GM23338 (cell line): ENCODE results near the gene ORAI3. TPM values are rescaled to one million over a fixed set of nuclear protein-coding genes. Genes with fewer than 3 reads are reported as not detected.

Source experiments
- ATAC-seq: fragments of 200-7000 bp; cut with Tn5 transposase; 3 replicates; pipeline ENCODE4 v1.9.1; 2020
- DNase-seq: peaks from one replicate; pipeline ENCODE4 v3.0.0-alpha.2; 2015; ENCODE audit warnings: low spot score
- H2AFZ ChIP-seq: fragments of 200-600 bp; sonication (generic); 2 replicates; pipeline ENCODE4 v1.8.0; 2016; ENCODE audit warnings: antibody characterized with exemption, mild to moderate bottlenecking, moderate library complexity
- H3F3A ChIP-seq: fragments of 200-600 bp; sonication (generic); replicated peaks from 2 replicates; pipeline ENCODE4 v1.8.0; 2017; ENCODE audit warnings: antibody characterized with exemption, mixed run types, low read depth
- H3K27ac ChIP-seq: fragments of 200-600 bp; sonication (generic); 2 replicates; pipeline ENCODE4 v1.6.1; 2016; ENCODE audit warnings: low read depth
- H3K27me3 ChIP-seq: fragments of 200-600 bp; sonication (generic); 2 replicates; pipeline ENCODE4 v1.8.0; 2016; ENCODE audit warnings: mild to moderate bottlenecking, mixed run types, moderate library complexity; ENCODE audit not compliant: insufficient read depth
- H3K36me3 ChIP-seq: fragments of 200-600 bp; sonication (generic); 2 replicates; pipeline ENCODE4 v1.8.0; 2016; ENCODE audit warnings: mild to moderate bottlenecking; ENCODE audit not compliant: insufficient read depth
- H3K4me1 ChIP-seq: fragments of 200-600 bp; sonication (generic); 2 replicates; pipeline ENCODE4 v1.8.0; 2016; ENCODE audit warnings: mild to moderate bottlenecking, moderate library complexity; ENCODE audit not compliant: insufficient read depth
- H3K4me2 ChIP-seq: fragments of 200-600 bp; sonication (generic); 2 replicates; pipeline ENCODE4 v1.7.1; 2017; ENCODE audit warnings: mixed run types
- H3K4me3 ChIP-seq: fragments of 200-600 bp; sonication (generic); 2 replicates; pipeline ENCODE4 v1.6.1; 2016; ENCODE audit warnings: mixed run types
- H3K79me2 ChIP-seq: fragments of 200-600 bp; sonication (generic); replicated peaks from 2 replicates; pipeline ENCODE4 v1.8.0; 2017; ENCODE audit warnings: mild to moderate bottlenecking; ENCODE audit not compliant: insufficient read depth
- H3K9me2 ChIP-seq: fragments of 200-600 bp; sonication (generic); 2 replicates; pipeline ENCODE4 v1.8.0; 2017; ENCODE audit not compliant: insufficient read depth
- H4K20me1 ChIP-seq: fragments of 200-600 bp; sonication (generic); replicated peaks from 2 replicates; pipeline ENCODE4 v1.8.0; 2017; ENCODE audit warnings: mild to moderate bottlenecking; ENCODE audit not compliant: insufficient read depth
- H3K27ac Mint-ChIP-seq: 2 replicates; pipeline ENCODE4 v1.8.0; 2020; ENCODE audit warnings: inconsistent platforms, mild to moderate bottlenecking, moderate library complexity, mixed read lengths
- H3K27me3 Mint-ChIP-seq: 3 replicates; pipeline ENCODE4 v1.8.0; 2022; ENCODE audit warnings: low read depth, mild to moderate bottlenecking, moderate library complexity, mixed read lengths, inconsistent platforms; ENCODE audit not compliant: insufficient read depth, poor library complexity
- H3K36me3 Mint-ChIP-seq: 3 replicates; pipeline ENCODE4 v1.8.0; 2021; ENCODE audit warnings: low read depth, mild to moderate bottlenecking, inconsistent platforms, moderate library complexity, mixed read lengths
- H3K4me1 Mint-ChIP-seq: 3 replicates; pipeline ENCODE4 v1.8.0; 2020; ENCODE audit warnings: mild to moderate bottlenecking, inconsistent platforms, mixed read lengths
- H3K4me3 Mint-ChIP-seq: 3 replicates; pipeline ENCODE4 v1.8.0; 2021; ENCODE audit warnings: moderate library complexity, mild to moderate bottlenecking, inconsistent platforms, mixed read lengths
- H3K9me3 Mint-ChIP-seq: 3 replicates; pipeline ENCODE4 v1.8.0; 2020; ENCODE audit warnings: moderate library complexity, mild to moderate bottlenecking, inconsistent platforms, mixed read lengths
- CREB1 ChIP-seq: fragments of 250-450 bp; sonication (Bioruptor Pico); IDR thresholded peaks from 2 replicates; pipeline ENCODE4 v1.5.0; 2020; ENCODE audit warnings: low read depth, mild to moderate bottlenecking, moderate library complexity
- CTCF ChIP-seq, 2 experiments: fragments of 200-600 bp in 1 of 2; sonication (generic) in 1 of 2; conservative IDR thresholded peaks; 2 replicates each; pipeline versions ENCODE4 v1.5.1 to v1.6.1; 2016 to 2017; ENCODE audit warnings: antibody characterized with exemption in 2 of 2, low read depth in 2 of 2, mild to moderate bottlenecking in 2 of 2, moderate library complexity in 1 of 2
- EZH2 ChIP-seq: fragments of 200-600 bp; sonication (generic); IDR thresholded peaks from one replicate; pipeline ENCODE4 v1.8.0; 2017; ENCODE audit warnings: antibody characterized with exemption, mild to moderate bottlenecking, low read depth; ENCODE audit not compliant: unreplicated experiment
- JUNB ChIP-seq: IDR thresholded peaks from one replicate; pipeline ENCODE4 v1.6.1; 2016; ENCODE audit warnings: antibody characterized with exemption; ENCODE audit not compliant: unreplicated experiment
- NANOG ChIP-seq: IDR thresholded peaks from 2 replicates; pipeline ENCODE4 v1.6.1; 2016; ENCODE audit warnings: antibody characterized with exemption, borderline replicate concordance
- POLR2AphosphoS5 ChIP-seq: IDR thresholded peaks from 2 replicates; pipeline ENCODE4 v1.6.1; 2016; ENCODE audit warnings: antibody characterized with exemption, low read depth
- ZNF114 ChIP-seq: fragments of 250-450 bp; sonication (Bioruptor Pico); IDR thresholded peaks from 2 replicates; pipeline ENCODE4 v1.5.0; 2020; ENCODE audit warnings: mild to moderate bottlenecking, moderate library complexity
- ZNF462 ChIP-seq: fragments of 250-450 bp; sonication (Bioruptor Pico); IDR thresholded peaks from 2 replicates; pipeline ENCODE4 v1.5.0; 2020; ENCODE audit warnings: mild to moderate bottlenecking, moderate library complexity
- polyA plus RNA-seq: library from polyadenylated mRNA; unstranded; fragments of >200 nt; fragmentation: Nextera tagmentation; extraction: Ambion mirVana; gene quantifications from 2 replicates; pipeline ENCODE4 v1.2.1, GENCODE V29; 2016
- total RNA-seq: library from RNA; depleted of rRNA; stranded (reverse); fragments of >200 nt; shearing (Covaris generic); gene quantifications from 2 replicates; pipeline ENCODE4 v1.2.3, GENCODE V29; 2014

ORAI3 gene
- total and polyA plus RNA-seq, 2 experiments from 2014 or later = 6.9 to 15.9 TPM

GRCh38 chr16:30986129-30986991, 37.5 kb downstream of the ORAI3 start:
- ATAC-seq (no peak), DNase-seq (no peak)
- Mint-ChIP-seq H3K27ac (no peak overlapping the region), H3K27me3 (peaks cover 11% of the 10 kb centered on the region), H3K9me3 (peaks cover 2% of the 10 kb centered on the region; the same call in 1 of the 3 replicates), H3K4me1 (peaks cover 6% of the 10 kb centered on the region; the same call in 2 of the 3 replicates), H3K4me3 (no peak overlapping the region), H3K36me3 (peaks cover 22% of the 10 kb centered on the region)
- Histone ChIP-seq H2AFZ (no peak overlapping the region), H3K4me3 (no peak overlapping the region), H3K27me3 (no peaks in the 10 kb centered on the region), H3K9me2 (no peaks in the 10 kb centered on the region), H3K4me2 (no peak overlapping the region), H3K27ac (no peak overlapping the region), H3K79me2 (no peaks in the 10 kb centered on the region), H4K20me1 (no peaks in the 10 kb centered on the region; the same call in 1 of the 2 replicates), H3K36me3 (peaks cover 4% of the 10 kb centered on the region; the same call in 1 of the 2 replicates), H3K4me1 (no peaks in the 10 kb centered on the region), H3F3A (peaks cover 13% of the 10 kb centered on the region)
- TF ChIP-seq CTCF (conservative IDR thresholded peaks at IDR 0.05; ENCODE audit: low read depth in 2 of 2) (0 out of 4 replicates have a peak, but pooled peaks of 1 of the 2 experiments have one; percentile 11), JUNB (no peak)

- Mint-ChIP-seq H3K27ac (no peak overlapping the region), H3K36me3 (peaks cover 10% of the 10 kb centered on the region), H3K4me3 (no peak overlapping the region), H3K4me1 (peaks cover 6% of the 10 kb centered on the region; the same call in 2 of the 3 replicates), H3K27me3 (peaks cover 15% of the 10 kb centered on the region), H3K9me3 (no peaks in the 10 kb centered on the region; the same call in 2 of the 3 replicates)
- no peak overlapping the region for H3K4me2 ChIP-seq
- H2AFZ ChIP-seq = no peak overlapping the region
- DNase-seq (peak; percentile 47), ATAC-seq (no peak)
- no peak overlapping the region for H3K27ac ChIP-seq
- no peak overlapping the region for H3K4me3 ChIP-seq
- H3K36me3 ChIP-seq = peaks cover 4% of the 10 kb centered on the region; the same call in 1 of the 2 replicates
- H3K27me3 ChIP-seq = no peaks in the 10 kb centered on the region
- no peaks in the 10 kb centered on the region for H3K79me2 ChIP-seq
- no peaks in the 10 kb centered on the region; the same call in 1 of the 2 replicates for H4K20me1 ChIP-seq
- H3K9me2 ChIP-seq = no peaks in the 10 kb centered on the region
- H3K4me1 ChIP-seq = no peaks in the 10 kb centered on the region
- H3F3A ChIP-seq = peaks cover 13% of the 10 kb centered on the region
- TF ChIP-seq CREB1 (CRISPR knock-in tag) (no peak), ZNF462 (no peak), POLR2AphosphoS5 (no peak), NANOG (no peak), ZNF114 (CRISPR knock-in tag) (no peak), EZH2 (no peak)
These were observed 38.8 kb downstream of the ORAI3 start for GRCh38 chr16:30987581-30988190.
